Left lung (tissue), 10 donors: ENCODE results near the gene NPR1. TPM values are rescaled to one million over a fixed set of nuclear protein-coding genes. Genes with fewer than 3 reads are reported as not detected.
"Not testable (repeated sequence)": the region's sequence is repeated elsewhere in the genome, so short reads cannot be mapped to it uniquely, and the experiment has no call there.

Experiments
- ATAC-seq: fragments of 200-7000 bp; cut with Tn5 transposase; one replicate; pipeline ENCODE4 v1.9.1; 2020; ENCODE audit warnings: moderate library complexity
- DNase-seq, 4 donors: peaks; one replicate each; pipeline ENCODE4 v3.0.0-alpha.2; 2013 to 2020
- H3K27ac ChIP-seq, 2 donors: fragments of 200-600 bp; sonication (generic) in 1 of 2; one replicate each; pipeline versions ENCODE4 v1.5.0 to v1.8.0; 2020 to 2021
- H3K27me3 ChIP-seq, 2 donors: fragments of 200-600 bp; sonication (generic) in 1 of 2; one replicate each; pipeline versions ENCODE4 v1.5.0 to v1.8.0; 2020 to 2021
- H3K36me3 ChIP-seq, 2 donors: fragments of 200-600 bp; sonication (generic) in 1 of 2; one replicate each; pipeline versions ENCODE4 v1.5.0 to v1.8.0; 2020 to 2021
- H3K4me1 ChIP-seq, 2 donors: fragments of 200-600 bp; one replicate each; pipeline ENCODE4 v1.8.0; 2021
- H3K4me3 ChIP-seq, 2 donors: fragments of 200-600 bp; sonication (generic) in 1 of 2; one replicate each; pipeline versions ENCODE4 v1.5.0 to v1.8.0; 2020 to 2021; ENCODE audit warnings: mild to moderate bottlenecking in 1 of 2
- H3K9me3 ChIP-seq, 2 donors: fragments of 200-600 bp; sonication (generic) in 1 of 2; one replicate each; pipeline versions ENCODE4 v1.5.0 to v1.8.0; 2020 to 2021
- CTCF ChIP-seq, 2 donors: fragments of 200-600 bp; sonication (generic) in 1 of 2; IDR thresholded peaks; one replicate each; pipeline versions ENCODE4 v1.5.0 to v1.8.0; 2021; ENCODE audit warnings: antibody characterized with exemption in 2 of 2
- intact Hi-C, 2 donors: fragments of 100-400 bp; cut with DNase I; formaldehyde crosslinking; loops; one replicate each; pipeline versions ENCODE4 v1.11.2 to v1.14.2; 2022
- polyA plus RNA-seq, 6 donors: library from polyadenylated mRNA; unstranded; fragments of 120-200 nt; gene quantifications; one replicate each; pipeline ENCODE4 v1.2.1, GENCODE V29; 2013; ENCODE audit not compliant: insufficient read length in 6 of 6
- total RNA-seq, 2 donors: library from RNA; stranded (reverse); fragmentation: NEBNext Ultra II Directional; extraction: Animal tissue kit (Norgen Biotek cat#: 25700); gene quantifications; one replicate each; pipeline ENCODE4 v1.2.1, GENCODE V29; 2021
- donor health status: DM: no; HTN: yes; CAD: no.
- donor health status: DM: no; HTN: no; CAD: no.

NPR1 gene
- total and polyA plus RNA-seq, 8 donors: 14.3 to 45.2 (median 19.1) TPM

GRCh38 chr1:153670859-153671627, 7.4 kb upstream of the NPR1 start, which contains the start of gene ILF2:
Gene ILF2 (minus strand): TSS chr1:153670993. CDS start chr1:153670922, 71 bp downstream.
- no peaks in the 10 kb centered on the region for H3K9me3 ChIP-seq
- H3K36me3 ChIP-seq: peaks cover 0 to 34% of the 10 kb centered on the region in 2 donors
- no peaks in the 10 kb centered on the region for H3K27me3 ChIP-seq
- peak; percentile 94 for ATAC-seq
- peaks cover 9 to 37% of the 10 kb centered on the region in 2 donors for H3K4me1 ChIP-seq
- H3K4me3 ChIP-seq: peak within 1 kb of the TSS; percentile 89 to 91
- intact Hi-C loops: loop anchor here in 1 of 2 donors (10.0 kb wide), 1 partner anchor 74 kb away; no protein-coding TSS in a partner anchor
- no peak for TF ChIP-seq CTCF (IDR thresholded peaks at IDR 0.05)
- peak; percentile 91 to 99 (median 98) for DNase-seq
- H3K27ac ChIP-seq: peak within 1 kb of the TSS; percentile 89 to 92

- intact Hi-C loops: loop anchor here in 1 of 2 donors (10.0 kb wide), 1 partner anchor 73 kb away; no protein-coding TSS in a partner anchor
- ATAC-seq: peak; percentile 26
- H3K9me3 ChIP-seq, H3K27me3 ChIP-seq: not testable (repeated sequence)
- H3K4me1 ChIP-seq: peaks cover 9 to 37% of the 10 kb centered on the region in 2 donors
- DNase-seq: peak in 3 of 4 donors; percentile 26 to 70 (median 53)
- H3K27ac ChIP-seq: peak overlapping the region; percentile 89 to 92
- H3K36me3 ChIP-seq: peaks cover 0 to 27% of the 10 kb centered on the region in 2 donors
- H3K4me3 ChIP-seq: peak overlapping the region; percentile 45 to 91
Observed at GRCh38 chr1:153671628-153672353, 6.7 kb upstream of the NPR1 start.

- intact Hi-C loops: loop anchor here in 1 of 2 donors (10.0 kb wide), 1 partner anchor 71 kb away; no protein-coding TSS in a partner anchor
- no peak overlapping the region for H3K4me3 ChIP-seq
- no peak for ATAC-seq
- no peak for TF ChIP-seq CTCF (IDR thresholded peaks at IDR 0.05)
- no peak for DNase-seq
- H3K36me3 ChIP-seq: peaks cover 0 to 10% of the 10 kb centered on the region in 2 donors
- H3K4me1 ChIP-seq: peaks cover 16 to 40% of the 10 kb centered on the region in 2 donors
- peaks cover 0 to 8% of the 10 kb centered on the region in 2 donors for H3K27me3 ChIP-seq
- H3K9me3 ChIP-seq: no peaks in the 10 kb centered on the region
- H3K27ac ChIP-seq: no peak overlapping the region
Observed at GRCh38 chr1:153673511-153673910, 5.0 kb upstream of the NPR1 start.

GRCh38 chr1:153677718-153678518, 570 bp upstream of the NPR1 start:
- no peaks in the 10 kb centered on the region for H3K9me3 ChIP-seq
- ATAC-seq (peak; percentile 83), DNase-seq (peak in 2 of 4 donors; percentile 43 to 57)
- H3K4me3 ChIP-seq: peak overlapping the region; percentile 51 to 66
- intact Hi-C loops: loop anchor here in 1 of 2 donors (10.0 kb wide), 1 partner anchor 67 kb away; no protein-coding TSS in a partner anchor
- peak overlapping the region; percentile 56 to 74 for H3K27ac ChIP-seq
- no peaks in the 10 kb centered on the region for H3K36me3 ChIP-seq
- H3K27me3 ChIP-seq: peaks cover 8 to 39% of the 10 kb centered on the region in 2 donors
- TF ChIP-seq CTCF (IDR thresholded peaks at IDR 0.05): peak; percentile 86 to 89
- peaks cover 12 to 35% of the 10 kb centered on the region in 2 donors for H3K4me1 ChIP-seq
